ENCODE results near the gene RIMBP2. TPM values are rescaled to one million over a fixed set of nuclear protein-coding genes. Genes with fewer than 3 reads are reported as not detected.

The RIMBP2 gene
- polyA plus RNA-seq, 1 donor: 1.0 TPM

DNA sequence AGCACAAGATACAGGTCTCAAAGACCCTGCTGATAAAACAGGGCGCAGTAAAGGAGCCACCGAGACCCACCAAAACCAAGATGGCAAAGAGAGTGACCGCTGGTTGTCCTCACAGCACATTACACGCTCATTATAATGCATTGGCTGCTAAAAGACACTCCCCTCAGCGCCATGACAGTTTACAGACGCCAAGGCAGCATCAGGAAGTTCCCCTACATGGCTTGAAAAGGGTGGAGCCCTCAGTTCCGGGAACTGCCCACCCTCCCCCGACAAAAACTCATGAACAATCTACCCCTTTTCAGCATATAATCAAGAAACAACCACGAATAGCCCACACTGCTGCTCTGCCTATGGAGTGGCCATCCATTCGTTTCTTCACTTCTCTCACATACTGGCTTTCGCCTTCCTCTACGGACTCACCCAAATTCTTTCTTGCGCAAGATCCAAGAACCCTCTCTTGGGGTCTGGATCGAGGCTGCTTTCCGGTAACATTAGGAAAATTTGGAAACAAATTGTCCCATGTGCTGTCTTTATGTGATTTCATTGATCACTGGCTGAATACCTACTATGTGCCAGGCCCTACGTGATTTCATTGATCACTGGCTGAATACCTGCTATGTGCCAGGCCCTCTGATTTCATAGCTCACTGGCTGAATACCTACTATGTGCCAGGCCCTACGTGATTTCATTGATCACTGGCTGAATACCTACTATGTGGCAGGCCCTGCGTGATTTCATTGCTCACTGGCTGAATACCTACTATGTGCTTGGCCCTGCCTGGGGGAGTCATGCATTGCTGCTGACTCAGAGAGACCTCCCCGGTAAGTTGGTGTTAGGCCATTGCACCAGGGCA, 252.1 kb downstream of the RIMBP2 start:
- no peak for DNase-seq (ENCODE audit: low read depth)

DNA sequence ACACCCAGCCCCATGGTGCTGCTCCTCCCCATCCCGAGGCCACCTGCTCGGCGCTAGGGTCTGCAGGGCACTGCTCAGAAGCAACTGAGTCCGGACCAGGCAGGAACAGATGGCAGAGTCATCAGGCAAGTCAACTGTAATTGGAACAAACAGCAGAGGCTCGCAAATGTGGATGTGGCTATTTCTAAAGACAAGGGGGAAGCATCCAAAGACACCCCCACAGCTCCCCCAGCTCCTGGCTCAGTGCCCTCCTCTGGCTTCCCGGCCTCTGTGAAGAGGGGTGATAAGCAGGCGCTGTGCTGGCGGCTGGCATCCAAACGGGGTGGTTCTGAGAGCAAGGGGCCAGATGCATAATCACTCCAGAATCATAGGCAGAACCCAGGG, 252.8 kb downstream of the RIMBP2 start:
- DNase-seq (ENCODE audit: low read depth): no peak

DNA sequence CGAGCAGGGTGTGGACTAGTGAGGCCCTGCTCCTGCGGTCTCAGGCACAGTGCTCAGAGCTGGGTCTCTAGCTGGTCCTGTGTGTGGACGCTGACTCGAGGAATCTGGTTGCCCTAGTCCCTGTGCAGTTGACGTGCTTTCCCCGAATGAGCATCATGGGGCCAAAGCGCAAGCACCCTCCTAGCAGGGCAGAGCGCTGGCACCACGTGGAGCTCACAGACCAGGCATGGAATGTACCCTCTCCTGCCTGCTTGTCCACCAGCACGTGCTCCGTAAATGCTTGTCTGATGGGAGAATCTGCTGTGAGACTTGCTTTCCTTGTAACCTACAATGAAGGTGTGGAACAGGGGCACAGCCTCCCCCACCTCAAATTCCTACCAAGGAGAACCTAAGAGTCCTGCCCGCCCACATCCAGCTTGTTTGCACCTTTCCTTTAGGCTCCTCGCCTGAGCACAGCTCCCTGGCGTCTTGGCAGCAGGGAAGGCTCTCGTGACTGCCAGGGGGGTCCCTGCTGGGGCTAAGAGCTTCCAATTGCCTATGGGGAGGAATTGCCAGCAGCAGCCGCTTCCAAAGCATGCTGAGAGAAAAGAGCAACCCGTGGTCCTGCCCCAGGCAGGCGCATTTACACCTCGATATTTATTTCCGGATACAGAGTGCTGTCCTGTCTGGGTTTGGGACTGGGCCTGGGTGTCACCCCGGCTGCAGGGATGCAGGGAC, 253.4 kb downstream of the RIMBP2 start:
- no peak for DNase-seq (ENCODE audit: low read depth)

DNA sequence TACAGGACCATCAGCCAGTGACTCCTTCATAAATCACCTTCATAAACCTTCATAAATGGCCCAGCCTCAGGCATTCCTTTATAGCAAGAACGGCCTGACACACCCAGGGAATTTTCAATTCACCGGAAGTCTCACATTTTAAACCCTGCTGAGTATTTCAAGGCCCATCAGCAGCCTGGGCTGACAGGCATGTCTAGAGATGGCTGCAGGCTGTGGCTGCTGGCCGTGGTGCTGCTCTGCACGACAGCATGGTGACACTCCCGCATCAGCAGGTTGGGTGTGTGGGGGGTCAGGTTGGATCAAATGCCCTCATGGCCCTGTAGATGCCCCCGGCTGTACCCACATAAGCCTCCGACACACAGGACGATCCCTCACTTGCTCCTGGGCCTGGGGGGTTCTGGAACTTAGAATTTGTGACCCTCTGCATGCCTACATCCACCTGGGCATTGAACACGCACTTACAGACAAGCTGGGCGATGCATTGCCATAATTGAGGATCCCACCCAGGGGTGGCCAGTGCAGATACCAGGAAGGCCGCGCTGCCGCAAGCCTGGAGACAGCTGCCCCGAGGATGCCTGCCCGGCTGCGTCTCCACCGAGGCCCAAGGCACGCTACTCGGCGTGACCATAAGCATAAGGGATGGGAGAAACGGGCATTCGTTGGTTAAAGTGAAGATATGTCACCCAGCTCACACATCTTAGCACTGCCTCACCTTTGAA, 254.1 kb downstream of the RIMBP2 start:
- DNase-seq (ENCODE audit: low read depth): no peak

DNA sequence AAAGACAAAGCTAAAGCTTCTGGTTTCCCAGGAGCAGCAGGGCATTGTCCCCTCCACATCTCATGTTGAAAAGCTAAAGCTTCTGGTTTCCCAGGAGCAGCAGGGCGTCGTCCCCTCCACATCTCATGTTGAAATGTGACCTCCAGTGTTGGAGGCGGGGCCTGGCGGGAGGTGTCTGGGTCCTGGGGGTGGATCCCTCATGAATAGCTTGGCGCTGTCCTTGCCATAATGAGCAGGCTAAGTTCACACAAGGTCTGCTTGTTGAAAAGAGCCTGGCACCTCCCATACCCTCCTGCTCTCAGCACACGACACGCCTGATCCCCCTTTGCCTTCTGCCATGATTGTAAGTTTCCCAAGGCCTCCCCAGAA, 254.7 kb downstream of the RIMBP2 start:
- no peak for DNase-seq (ENCODE audit: low read depth)

DNA sequence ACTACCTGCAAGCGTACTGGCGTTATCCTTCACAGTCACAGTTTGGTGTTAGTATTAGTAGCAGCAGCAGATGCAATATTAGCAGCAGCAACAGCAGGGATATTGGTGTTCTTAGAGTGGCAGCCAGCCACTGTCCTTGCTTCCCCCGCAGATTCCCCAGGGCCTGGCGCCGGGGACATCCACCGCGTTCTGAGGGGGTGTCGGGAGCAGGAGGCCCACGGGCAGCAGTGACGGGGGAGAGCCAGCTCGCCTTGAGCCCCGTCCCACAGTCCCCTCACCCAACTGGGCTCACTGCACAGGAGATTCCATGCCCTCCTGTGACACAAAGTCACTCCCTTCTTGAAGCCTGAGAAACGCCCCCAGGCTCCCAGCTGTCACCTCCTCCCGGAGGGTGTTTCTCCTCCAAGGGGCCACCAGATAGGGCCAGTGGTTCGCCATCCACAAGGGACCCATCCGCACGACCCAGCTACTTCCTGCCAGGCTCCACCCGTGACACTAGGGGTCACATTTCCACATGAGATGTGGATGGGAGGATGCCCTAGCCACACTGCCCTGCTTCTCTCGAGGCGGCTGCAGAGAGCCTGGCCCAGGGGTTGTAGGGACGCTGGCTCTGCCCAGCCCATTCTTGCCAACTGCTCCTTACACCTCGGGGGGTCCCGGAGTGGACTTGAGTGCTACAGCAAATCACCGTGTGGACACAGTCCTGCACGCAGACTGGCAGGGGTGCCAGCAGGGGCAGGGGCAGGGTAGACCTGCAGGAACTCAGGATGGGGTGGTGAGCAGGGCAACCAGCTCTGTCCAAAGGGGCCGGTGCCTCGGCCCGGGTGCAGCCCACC, 255.3 kb downstream of the RIMBP2 start:
- no peak for DNase-seq (ENCODE audit: low read depth)

DNA sequence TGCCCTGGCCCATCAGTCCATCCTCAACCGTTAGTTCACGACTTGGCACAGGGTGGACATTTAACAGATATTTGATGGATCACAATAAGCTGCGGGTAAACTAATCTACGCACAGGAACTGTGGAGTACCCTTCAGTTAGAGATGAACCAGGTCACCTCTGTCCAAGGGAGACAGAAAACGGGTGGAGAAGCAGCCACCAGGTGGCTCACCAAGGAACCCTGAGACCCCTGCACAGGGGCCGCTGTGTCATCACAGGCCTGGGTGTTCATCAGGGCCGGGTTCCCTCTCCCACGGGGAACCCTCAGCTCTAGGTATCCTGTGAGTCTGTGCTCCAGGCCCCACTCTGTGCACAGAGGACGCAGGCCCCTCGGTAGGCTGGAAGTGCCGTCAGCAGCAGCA, 256.2 kb downstream of the RIMBP2 start:
- DNase-seq (ENCODE audit: low read depth): no peak

DNA sequence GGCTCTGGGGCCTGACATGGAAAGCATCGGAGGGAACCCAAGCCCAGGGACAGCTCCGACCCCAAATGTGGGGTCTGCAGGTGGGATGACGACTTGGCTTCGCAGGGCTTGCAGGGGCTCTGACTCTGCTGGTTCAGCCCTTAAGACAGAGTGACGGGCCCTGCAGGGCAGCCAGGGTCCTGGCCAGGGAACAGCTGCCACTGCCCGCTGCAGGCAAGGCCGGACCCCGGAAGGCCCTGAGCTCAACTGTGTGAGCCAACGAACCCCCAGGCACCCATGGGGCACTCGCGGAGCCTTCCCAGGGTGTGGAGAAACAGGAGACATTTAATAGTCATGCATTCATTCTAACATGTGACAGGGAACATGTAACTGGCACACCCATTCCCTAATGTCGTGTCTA, 257.8 kb downstream of the RIMBP2 start:
- no peak for DNase-seq (ENCODE audit: low read depth)

DNA sequence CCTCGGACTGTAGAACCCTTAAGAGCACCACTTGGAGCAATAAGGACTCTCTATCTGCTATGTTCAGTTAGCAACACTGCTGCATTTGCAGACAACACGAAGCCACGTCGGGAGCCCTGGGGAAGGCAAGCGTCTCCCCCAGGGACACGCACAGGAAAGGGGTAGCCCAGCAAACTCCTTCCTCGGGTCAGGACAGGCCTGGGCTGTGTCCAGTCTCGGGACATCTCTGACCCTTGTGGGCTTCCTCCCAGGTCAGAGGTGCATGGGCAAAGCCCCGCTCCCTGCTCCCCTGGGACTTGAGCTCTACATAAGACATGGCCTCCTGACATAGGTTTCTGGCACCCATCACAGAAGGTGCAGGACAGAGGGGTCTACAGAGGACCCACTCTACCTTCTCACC, 258.9 kb downstream of the RIMBP2 start:
- no peak for DNase-seq (ENCODE audit: low read depth)

DNA sequence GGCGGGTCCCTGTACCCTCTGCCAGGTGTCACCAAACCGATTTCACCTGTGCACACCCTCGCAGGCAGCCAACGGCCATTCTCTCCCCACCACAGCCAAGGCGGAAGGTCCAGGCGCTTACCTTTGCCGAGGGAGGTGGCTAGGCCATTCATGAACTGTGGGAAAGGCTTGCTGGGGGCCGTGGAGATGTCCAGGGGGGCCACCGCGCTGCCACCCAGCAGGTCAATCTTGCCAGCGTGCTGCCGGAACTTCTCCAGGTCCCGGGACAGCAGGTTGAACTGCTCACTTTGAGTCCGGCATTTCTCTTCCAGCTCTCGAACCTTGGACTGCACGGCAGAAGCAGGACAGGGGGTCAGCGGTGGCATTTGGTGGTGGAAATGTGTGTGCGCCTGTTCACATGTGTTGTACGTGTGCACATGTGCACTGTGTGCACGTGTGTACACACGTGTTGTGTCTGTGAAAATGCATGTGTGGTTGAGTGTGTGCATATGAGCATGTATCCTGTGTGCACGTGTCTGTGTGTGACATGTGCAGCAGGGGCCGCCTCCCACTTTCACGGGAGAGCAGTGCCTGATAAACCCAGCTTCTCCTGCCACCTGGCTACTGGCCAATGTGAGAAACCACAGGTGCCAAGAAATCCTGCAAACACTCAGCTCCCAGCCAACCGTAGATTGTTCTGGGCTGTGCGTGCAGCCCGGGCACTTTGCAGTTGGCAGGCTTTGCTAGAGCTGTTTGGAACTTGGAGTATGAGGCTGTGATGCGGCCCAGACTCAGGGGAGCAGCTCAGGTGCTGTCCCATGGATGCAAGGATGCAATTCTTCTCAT, 259.5 kb downstream of the RIMBP2 start:
- DNase-seq (ENCODE audit: low read depth): no peak

DNA sequence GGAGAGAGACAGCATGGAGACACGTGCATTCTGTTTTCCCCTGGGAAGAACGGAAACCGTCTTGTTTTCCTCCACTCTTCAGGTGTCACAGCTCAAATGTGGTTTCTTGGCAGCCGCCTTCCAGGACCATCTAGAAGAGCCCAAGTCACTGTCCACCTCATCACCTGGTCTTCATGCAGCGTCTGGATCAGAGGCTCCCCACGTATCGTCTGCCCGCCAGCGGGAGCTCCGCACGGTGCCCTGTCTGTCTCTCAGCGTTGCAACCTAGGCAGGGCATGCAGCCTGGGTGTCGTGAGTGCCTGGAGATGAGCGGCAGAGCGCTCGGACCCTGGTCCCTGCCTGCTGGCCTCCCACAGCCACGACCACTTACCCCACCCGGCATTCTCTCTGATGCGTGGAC, 260.9 kb downstream of the RIMBP2 start:
- DNase-seq (ENCODE audit: low read depth): no peak

DNA sequence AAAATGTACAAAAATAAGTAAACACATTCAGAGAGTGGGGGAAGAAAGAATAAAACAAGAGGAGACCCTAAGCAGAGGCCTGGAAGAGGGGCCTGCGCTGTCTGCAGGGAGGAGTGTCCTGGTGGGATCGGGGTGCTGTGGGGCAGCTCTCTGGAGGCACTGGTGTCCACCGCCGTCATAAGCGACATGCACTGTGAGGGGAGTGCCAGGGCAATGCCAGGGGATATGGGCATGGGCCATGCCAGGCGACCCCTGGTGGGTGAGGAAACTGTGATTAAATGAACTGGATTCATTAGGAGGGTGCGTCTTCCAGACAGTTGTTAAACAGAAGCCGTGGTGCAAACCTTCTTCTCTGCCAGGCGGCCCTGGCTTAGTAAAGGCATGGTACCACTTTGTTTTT, 261.8 kb downstream of the RIMBP2 start:
- no peak for DNase-seq (ENCODE audit: low read depth)

DNA sequence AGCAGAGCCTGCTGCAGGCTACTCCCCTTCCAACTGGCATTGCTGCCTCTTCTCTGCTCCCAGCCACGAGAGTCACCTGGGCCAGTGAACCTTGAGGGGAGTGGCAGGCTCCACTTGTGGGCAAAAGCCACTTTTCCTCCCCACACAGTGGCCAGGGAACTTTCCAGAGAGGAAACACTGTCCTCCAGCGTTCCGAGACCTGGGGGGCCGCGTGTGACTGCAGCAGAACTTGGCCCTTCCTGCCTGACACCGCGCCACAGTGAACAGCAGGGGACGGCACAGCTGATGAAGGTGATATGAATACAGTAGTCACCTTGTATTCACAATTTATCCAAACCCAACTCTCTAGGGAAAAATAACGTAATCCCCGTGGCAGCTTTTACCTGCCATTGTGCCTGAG, 263.6 kb downstream of the RIMBP2 start:
- no peak for DNase-seq (ENCODE audit: low read depth)

DNA sequence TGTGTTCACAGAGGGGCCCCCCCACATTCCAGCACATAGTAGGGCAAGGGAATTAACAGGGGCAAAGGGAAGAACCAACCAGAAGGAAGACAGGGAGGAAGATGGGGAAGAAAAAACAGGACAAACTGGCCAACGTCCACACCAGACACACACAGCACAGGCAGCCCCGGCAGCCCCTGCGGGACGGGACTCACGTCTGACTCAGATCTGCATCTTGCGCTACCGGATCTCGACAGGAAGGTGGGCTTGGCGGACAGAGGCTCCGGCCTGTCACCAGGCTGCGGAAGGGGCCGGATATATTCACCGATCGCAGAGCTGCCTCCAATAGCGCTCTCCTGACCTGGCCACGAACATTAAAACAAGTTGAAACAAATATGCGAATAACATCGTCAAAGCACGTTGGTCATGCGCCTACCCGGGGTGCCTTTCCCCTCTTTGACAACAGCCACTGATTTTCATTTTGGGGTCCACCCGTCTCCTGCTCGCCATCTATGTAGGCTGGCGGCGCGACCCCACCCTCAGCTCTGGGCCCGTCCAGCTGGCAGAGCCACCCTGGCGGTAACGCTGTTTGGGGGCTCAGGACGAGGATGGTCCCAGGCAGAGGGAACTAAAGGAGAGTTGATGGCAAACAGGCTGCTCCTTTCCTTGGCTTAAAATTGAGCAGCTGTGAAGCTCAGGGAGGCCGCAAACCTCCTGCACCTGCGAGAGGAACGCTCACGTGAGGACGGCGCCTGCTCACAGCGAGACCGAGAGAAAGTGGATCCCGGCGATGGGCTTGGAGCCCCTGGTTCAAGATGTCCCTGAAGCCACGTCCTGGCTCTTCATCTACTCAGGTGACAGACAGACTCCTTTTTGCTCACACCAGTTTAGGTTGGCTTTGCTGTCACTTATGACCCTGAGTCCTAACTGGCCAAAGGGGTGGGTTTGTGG, 264.8 kb downstream of the RIMBP2 start:
- no peak for DNase-seq (ENCODE audit: low read depth)

DNA sequence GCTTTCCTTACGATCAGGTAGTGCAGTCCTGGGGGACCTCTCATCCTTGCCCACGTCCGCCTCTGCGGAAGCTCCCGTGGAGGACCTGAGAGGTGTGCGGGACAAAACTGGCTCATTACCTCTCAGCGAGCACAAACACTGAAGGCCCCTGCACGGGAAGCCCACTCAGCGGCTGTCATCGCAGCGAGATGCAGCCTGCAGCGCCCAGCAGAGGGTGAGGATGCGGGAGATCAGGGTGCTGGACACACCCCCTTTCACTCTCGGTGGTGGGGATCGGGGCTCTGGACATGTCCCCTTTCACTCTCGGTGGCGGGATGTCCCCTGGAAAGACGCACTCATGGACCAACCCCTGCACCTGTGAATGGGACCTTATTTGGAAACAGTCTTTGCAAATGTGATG, 266.8 kb downstream of the RIMBP2 start:
- no peak for DNase-seq (ENCODE audit: low read depth)

DNA sequence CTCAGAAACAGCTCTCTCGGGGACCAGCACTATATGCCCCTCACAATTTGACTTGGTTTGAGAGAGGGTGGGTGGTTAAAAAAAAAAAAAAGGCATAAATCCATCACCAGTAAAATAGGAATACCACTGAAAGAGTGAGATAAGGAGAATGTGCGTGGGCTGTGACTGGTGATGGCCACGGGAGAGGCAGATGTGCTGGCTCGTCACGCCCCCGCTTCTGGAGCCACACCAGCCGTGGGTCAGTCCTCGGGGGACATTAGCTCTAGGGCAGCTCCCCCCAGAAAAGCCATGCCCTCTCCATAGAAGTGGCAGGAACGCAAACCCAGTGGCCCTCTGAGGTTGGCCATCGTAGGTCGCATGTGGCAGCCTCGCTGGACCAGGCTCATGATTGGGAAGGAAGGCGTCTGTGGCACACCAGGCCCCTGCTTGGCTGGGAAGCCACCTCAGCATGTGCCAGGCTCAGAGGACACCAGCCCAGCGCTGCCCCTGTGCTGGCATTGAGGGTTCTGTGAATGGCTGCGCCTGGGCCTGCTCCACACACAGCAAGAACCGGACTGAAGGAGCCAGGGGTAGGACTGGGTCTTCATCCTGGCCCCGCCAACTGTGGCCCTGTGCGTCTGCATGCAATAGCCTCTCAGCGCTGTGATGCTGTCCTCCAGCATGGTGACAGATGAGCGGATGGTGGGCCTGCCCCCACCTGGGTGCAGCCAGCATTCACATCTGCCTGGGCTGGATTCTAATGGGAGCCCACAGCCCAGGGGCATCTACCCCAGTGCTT, 267.9 kb downstream of the RIMBP2 start:
- DNase-seq (ENCODE audit: low read depth): no peak

DNA sequence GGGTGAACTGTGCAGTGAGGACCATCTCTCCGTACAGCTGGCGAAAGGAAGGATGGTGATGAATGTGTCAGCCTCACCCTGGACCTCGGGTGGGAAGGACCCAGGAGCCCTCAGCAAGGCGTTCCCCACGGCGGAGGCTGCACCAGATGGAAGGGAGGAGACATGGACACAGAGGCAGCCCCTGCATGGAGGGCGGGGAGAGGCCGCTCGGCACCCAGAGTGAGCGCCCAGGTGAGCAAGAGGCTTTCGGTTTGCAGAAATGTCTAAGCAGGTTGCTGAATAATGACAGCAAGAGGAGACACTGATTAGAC, 268.5 kb downstream of the RIMBP2 start:
- no peak for DNase-seq (ENCODE audit: low read depth)

DNA sequence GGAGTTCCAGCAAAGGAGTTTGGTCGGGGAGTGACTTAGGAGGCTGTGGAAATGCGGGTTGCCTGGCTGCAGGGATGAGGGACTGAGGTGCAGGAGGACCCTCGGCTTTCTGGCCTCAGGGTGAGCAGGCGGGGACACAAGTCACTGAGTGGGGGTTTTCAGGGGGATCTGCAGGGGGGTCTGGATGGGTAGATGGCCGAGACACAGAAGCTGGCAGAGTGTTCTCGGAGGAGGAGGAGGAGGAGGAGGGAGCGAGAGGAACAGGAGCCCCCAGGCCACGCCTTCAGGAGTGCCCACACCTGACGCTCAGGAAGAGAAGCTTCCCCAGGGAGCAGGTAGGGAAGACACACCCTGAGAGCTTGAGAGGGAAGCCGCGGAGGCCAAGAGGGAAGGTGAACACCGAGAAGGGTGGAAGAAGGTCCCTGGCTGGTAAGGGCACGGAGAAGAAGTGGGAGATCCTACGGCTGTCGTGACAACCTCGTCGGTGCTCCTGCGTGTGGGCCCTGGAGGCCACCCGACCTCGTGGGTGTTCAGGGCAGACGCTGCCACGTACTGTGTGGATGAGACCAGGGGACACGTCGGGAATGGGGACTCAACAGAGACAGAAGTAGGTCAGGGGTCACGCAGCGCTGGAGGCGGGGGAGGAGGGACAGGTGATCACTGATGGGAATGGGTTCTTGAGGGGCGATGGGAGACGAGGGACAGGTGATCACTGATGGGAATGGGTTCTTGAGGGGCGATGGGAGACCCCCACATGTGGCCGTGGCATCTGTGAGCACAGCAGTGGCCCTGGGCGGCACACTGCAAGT, 269.0 kb downstream of the RIMBP2 start:
- DNase-seq (ENCODE audit: low read depth): no peak

Measured in forelimb muscle (tissue), 1 donor.